Neural progenitor cell (in vitro differentiated cells): ENCODE results near the gene RAD51B.

ENCODE experiments used
- CTCF ChIP-seq: fragments of 200-600 bp; sonication (generic); IDR thresholded peaks from 2 replicates; pipeline ENCODE4 v1.5.1; 2017; ENCODE audit warnings: antibody characterized with exemption, mild to moderate bottlenecking
- EZH2 ChIP-seq: fragments of 200-600 bp; sonication (generic); IDR thresholded peaks from 2 replicates; pipeline ENCODE4 v1.6.1; 2017; ENCODE audit warnings: antibody characterized with exemption, mild to moderate bottlenecking, moderate library complexity

- no peak for TF ChIP-seq CTCF
- no peak for TF ChIP-seq EZH2
These were observed 849.0 kb downstream of the RAD51B start for GRCh38 chr14:68668531-68668930.
